ENCODE results near the gene ZDHHC14.
"Not testable (repeated sequence)": the region's sequence is repeated elsewhere in the genome, so short reads cannot be mapped to it uniquely, and the experiment has no call there.

The ZDHHC14 gene

DNA sequence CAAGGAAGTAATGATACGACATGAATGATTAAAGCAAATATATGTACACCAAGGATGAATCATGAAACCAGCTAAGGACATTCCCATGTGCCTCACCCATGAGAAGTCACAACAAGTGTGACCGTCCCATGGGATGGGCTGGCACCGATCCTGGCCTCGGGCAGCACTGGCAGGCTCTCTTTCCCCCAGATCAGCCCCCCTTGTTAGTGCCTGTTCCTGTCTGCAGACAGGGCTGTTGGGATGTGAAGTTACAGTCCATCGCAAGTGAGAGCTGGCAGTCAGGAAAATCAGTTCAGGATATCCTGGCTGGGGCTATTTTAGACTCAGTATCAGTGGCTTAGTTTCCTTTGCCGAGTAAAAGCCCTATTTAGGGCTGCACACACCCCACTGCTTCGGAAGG lies 312.9 kb downstream of the ZDHHC14 start:
- Histone ChIP-seq H3K79me2 (ENCODE audit: control insufficient read depth, low read length) (no peaks in the 10 kb centered on the region), H3K4me3 (ENCODE audit: low read length) (no peak overlapping the region), H3K9me3 (ENCODE audit: control insufficient read depth, insufficient read depth, low read length) (no peaks in the 10 kb centered on the region), H3K36me3 (ENCODE audit: control insufficient read depth, low read length) (no peaks in the 10 kb centered on the region), H3K27me3 (ENCODE audit: control insufficient read depth, low read length) (peaks cover 11% of the 10 kb centered on the region; the same call in 1 of the 2 replicates), H3K27ac (ENCODE audit: low read depth, low read length) (no peak overlapping the region), H3F3A (ENCODE audit: control insufficient read depth, insufficient read depth) (no peaks in the 10 kb centered on the region), H3K4me1 (ENCODE audit: control insufficient read depth, low read length) (no peaks in the 10 kb centered on the region), H4K20me1 (ENCODE audit: control insufficient read depth, insufficient read depth, low read depth, low read length) (no peaks in the 10 kb centered on the region), H3K9me2 (replicated peaks; ENCODE audit: control insufficient read depth, low read length) (no peaks in the 10 kb centered on the region), H3K4me2 (ENCODE audit: low read length) (no peak overlapping the region)
- TF ChIP-seq, protein P1, sequence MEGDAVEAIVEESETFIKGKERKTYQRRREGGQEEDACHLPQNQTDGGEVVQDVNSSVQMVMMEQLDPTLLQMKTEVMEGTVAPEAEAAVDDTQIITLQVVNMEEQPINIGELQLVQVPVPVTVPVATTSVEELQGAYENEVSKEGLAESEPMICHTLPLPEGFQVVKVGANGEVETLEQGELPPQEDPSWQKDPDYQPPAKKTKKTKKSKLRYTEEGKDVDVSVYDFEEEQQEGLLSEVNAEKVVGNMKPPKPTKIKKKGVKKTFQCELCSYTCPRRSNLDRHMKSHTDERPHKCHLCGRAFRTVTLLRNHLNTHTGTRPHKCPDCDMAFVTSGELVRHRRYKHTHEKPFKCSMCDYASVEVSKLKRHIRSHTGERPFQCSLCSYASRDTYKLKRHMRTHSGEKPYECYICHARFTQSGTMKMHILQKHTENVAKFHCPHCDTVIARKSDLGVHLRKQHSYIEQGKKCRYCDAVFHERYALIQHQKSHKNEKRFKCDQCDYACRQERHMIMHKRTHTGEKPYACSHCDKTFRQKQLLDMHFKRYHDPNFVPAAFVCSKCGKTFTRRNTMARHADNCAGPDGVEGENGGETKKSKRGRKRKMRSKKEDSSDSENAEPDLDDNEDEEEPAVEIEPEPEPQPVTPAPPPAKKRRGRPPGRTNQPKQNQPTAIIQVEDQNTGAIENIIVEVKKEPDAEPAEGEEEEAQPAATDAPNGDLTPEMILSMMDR (IDR thresholded peaks at IDR 0.05; ENCODE audit: low read depth, low read length, poor library complexity, severe bottlenecking): no peak
- no peak for TF ChIP-seq EZH2phosphoT487 (IDR thresholded peaks at IDR 0.05; ENCODE audit: borderline replicate concordance, low read length)

DNA sequence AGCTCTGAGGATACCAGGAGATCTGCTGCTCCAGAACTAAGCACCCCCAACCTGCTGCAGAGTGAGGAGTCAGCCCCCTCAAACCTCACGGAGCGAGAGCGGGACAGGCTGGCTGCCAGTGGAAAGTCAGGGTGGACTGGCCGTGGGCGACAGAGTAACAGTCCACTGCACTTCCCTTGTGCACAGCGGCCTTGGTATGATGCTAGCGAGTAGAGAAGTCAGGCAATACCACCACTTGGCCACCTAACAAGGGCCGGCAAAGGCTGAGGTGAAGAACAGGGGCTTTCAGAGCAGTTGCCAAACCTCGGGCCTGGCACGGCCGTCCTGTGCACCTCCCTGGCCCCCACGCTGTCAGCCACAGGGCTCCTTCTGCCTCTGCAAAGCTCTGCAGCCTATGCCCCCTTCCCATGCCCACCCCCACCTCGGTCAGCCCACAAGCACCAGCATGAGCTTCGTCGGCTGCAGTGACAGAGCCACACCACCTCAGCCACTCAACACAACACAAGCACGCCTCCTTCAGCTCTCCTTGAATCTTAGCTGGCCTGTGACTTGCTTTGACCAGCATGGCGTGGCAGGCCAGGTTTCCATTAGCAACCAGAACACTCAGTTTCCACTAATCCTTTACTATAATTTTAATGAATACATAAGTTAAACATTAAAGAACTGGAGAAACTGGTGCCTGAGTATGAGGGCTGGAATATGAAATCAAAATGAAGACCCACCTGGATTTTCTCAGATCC lies 314.5 kb downstream of the ZDHHC14 start:
- H3K27me3 ChIP-seq (ENCODE audit: control insufficient read depth, low read length): peaks cover 17% of the 10 kb centered on the region; the same call in 1 of the 2 replicates
- no peaks in the 10 kb centered on the region for H3K9me2 ChIP-seq (replicated peaks; ENCODE audit: control insufficient read depth, low read length)
- H3K79me2 ChIP-seq (ENCODE audit: control insufficient read depth, low read length): no peaks in the 10 kb centered on the region
- H4K20me1 ChIP-seq (ENCODE audit: control insufficient read depth, insufficient read depth, low read depth, low read length): no peaks in the 10 kb centered on the region
- no peaks in the 10 kb centered on the region for H3F3A ChIP-seq (ENCODE audit: control insufficient read depth, insufficient read depth)
- H3K4me2 ChIP-seq (ENCODE audit: low read length): no peak overlapping the region
- H3K9me3 ChIP-seq (ENCODE audit: control insufficient read depth, insufficient read depth, low read length): no peaks in the 10 kb centered on the region
- H3K27ac ChIP-seq (ENCODE audit: low read depth, low read length): no peak overlapping the region
- no peaks in the 10 kb centered on the region for H3K36me3 ChIP-seq (ENCODE audit: control insufficient read depth, low read length)
- no peaks in the 10 kb centered on the region for H3K4me1 ChIP-seq (ENCODE audit: control insufficient read depth, low read length)
- no peak for TF ChIP-seq EZH2phosphoT487 (IDR thresholded peaks at IDR 0.05; ENCODE audit: borderline replicate concordance, low read length)
- TF ChIP-seq, protein P1 (IDR thresholded peaks at IDR 0.05; ENCODE audit: low read depth, low read length, poor library complexity, severe bottlenecking): no peak
- H3K4me3 ChIP-seq (ENCODE audit: low read length): no peak overlapping the region

DNA sequence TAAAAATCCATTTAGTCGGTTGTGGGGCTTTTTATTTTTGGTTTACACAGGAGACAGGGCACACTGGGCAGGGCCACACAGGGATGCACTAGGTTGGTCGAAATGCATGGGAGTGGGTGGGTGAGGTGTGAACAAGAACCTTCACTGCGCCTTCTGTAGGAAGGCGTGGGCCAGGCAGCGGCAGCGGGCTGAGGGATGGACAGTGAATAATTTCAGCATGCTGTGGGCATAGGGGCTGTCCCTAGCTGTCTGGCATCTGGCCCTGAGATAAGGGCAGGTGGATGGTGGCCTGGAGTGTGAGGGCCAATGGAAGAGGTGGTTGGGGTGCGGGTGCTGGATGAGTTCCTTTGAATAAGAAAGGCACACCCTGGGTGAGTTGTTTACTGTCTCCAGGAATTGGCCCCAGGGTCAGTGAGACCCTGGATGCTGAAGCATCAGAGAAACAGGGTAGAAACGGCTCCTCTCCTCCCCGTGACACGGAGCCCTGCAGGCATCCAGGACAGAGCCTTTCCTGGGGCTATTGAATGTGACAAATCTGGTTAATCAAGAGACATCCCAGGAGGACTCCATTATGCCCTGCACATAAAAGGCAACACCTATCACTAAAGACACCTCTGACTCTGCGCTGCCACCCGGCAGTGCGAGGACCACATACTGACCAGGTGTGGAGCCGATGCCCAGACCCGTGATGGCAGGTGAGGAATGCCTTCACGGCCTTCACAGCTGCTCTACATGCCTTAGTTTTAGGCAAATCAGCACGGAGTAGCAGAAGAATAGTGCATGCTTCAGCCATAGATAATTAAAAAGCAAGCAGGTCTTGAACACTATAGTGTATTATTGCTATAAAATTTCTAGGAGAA lies 319.0 kb downstream of the ZDHHC14 start:
- H3K79me2 ChIP-seq (ENCODE audit: control insufficient read depth, low read length): no peaks in the 10 kb centered on the region
- peaks cover 6% of the 10 kb centered on the region; the same call in 1 of the 2 replicates for H3K27me3 ChIP-seq (ENCODE audit: control insufficient read depth, low read length)
- H3K9me2 ChIP-seq (replicated peaks; ENCODE audit: control insufficient read depth, low read length): no peaks in the 10 kb centered on the region
- no peak overlapping the region for H3K4me3 ChIP-seq (ENCODE audit: low read length)
- no peaks in the 10 kb centered on the region for H4K20me1 ChIP-seq (ENCODE audit: control insufficient read depth, insufficient read depth, low read depth, low read length)
- no peak overlapping the region for H3K4me2 ChIP-seq (ENCODE audit: low read length)
- H3K27ac ChIP-seq (ENCODE audit: low read depth, low read length): no peak overlapping the region
- TF ChIP-seq, protein P1 (IDR thresholded peaks at IDR 0.05; ENCODE audit: low read depth, low read length, poor library complexity, severe bottlenecking): no peak
- TF ChIP-seq EZH2phosphoT487 (IDR thresholded peaks at IDR 0.05; ENCODE audit: borderline replicate concordance, low read length): no peak
- H3K4me1 ChIP-seq (ENCODE audit: control insufficient read depth, low read length): no peaks in the 10 kb centered on the region
- no peaks in the 10 kb centered on the region for H3K36me3 ChIP-seq (ENCODE audit: control insufficient read depth, low read length)
- H3F3A ChIP-seq (ENCODE audit: control insufficient read depth, insufficient read depth): no peaks in the 10 kb centered on the region
- no peaks in the 10 kb centered on the region for H3K9me3 ChIP-seq (ENCODE audit: control insufficient read depth, insufficient read depth, low read length)

DNA sequence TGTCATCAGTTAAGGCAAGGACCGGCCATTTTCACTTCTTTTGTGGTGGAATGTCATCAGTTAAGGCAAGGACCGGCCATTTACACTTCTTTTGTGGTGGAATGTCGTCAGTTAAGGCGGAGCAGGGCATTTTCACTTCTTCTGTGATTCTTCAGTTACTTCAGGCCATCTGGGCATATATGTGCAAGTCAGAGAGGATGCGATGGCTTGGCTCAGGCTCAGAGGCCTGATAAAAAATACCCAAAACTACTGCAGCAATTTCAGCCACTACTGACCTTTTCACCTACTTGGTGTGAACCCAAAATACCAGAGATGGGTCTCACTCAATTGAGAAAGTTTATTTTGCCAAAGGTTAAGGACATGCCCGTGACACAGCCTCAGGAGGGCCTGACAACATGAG lies 325.4 kb downstream of the ZDHHC14 start:
- not testable (repeated sequence) for H3K79me2 ChIP-seq (ENCODE audit: control insufficient read depth, low read length); H3K4me1 ChIP-seq (ENCODE audit: control insufficient read depth, low read length); H3K9me2 ChIP-seq (replicated peaks; ENCODE audit: control insufficient read depth, low read length); H3F3A ChIP-seq (ENCODE audit: control insufficient read depth, insufficient read depth); H4K20me1 ChIP-seq (ENCODE audit: control insufficient read depth, insufficient read depth, low read depth, low read length); H3K9me3 ChIP-seq (ENCODE audit: control insufficient read depth, insufficient read depth, low read length); H3K36me3 ChIP-seq (ENCODE audit: control insufficient read depth, low read length); H3K4me3 ChIP-seq (ENCODE audit: low read length); H3K27ac ChIP-seq (ENCODE audit: low read depth, low read length); H3K27me3 ChIP-seq (ENCODE audit: control insufficient read depth, low read length); H3K4me2 ChIP-seq (ENCODE audit: low read length)
